Measurements from ENCODE around the gene BHLHE41.

BHLHE41 gene

DNA sequence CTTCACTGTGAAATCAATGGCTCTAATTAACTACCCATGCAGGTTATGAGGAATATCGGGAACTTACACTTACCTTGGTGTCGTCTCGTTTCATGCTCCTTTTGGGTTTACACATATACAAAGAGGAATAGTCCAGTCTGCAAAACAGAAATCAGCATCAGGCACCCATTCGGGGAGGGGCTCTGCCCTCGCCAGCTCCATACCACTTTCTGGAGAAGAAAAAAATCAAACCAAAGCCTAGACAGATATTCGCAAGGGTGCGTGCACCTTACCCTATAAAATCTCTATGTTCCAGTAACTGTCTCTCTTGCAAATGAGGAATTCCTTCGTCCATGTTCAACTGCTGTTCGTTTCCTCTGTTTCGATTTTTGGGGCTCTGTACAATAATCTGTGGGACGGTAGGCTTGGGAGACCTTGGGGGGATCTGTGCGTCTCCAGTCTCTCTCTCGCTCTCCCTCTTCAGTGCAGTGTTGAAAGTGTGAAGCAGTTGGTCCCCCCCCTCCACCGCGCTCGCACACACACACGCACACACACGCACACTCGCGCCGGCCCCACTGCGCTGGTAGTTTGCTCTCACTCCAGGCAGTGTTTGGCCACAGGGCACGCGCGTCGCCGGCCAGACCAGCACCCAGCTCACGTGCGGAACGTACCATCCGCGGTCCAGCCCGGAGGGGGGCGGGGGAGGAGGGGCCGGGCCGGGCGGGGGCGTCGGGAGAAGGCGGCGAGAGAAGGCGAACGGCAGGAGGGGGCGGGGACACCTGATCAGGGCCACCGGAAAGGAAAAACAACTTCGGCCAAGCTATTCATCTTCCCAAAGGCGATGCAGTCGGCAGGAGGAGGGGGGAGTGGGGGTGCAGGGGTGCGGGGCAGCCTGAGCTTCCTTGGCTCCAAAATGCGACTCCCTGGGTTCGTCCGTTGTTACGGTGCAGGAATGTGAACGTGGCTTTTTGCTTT is at the start of gene BHLHE41:
Gene BHLHE41 (minus strand): TSS at position 592 of the 954 bp plus-strand sequence. CDS start 258 bp downstream, at position 334.
- DNase-seq (ENCODE audit: low spot score): peak; percentile 29

DNA sequence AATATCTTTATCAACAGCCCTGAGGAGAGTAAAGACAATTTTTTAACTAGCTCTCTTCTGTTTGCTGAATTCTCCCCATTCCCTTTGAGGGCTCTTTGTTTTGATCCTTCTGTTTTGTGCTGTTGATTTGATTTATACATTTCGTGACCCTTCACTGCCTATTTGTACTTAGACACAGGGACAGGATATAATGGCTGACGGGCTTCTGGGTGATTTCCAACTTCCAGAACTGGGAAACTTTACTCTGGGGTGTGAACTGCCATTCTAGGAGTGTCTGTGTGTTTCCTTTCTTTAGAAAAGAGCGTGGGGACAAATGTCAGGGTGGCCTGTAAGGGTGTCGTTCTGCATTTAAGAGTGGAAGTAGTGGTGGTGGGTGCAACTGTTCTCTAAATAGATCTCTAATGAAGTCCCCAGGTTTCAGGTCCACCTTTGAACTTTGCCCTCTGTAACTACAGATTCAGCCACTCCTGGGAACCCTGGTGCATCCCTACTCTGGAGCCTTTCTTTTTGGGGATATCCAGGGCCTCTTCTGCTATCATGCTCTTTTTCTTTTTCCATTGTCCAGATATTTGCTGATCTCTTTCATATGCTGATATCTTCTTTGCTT is 48.2 kb upstream of the BHLHE41 start:
- DNase-seq (ENCODE audit: low spot score): no peak

DNA sequence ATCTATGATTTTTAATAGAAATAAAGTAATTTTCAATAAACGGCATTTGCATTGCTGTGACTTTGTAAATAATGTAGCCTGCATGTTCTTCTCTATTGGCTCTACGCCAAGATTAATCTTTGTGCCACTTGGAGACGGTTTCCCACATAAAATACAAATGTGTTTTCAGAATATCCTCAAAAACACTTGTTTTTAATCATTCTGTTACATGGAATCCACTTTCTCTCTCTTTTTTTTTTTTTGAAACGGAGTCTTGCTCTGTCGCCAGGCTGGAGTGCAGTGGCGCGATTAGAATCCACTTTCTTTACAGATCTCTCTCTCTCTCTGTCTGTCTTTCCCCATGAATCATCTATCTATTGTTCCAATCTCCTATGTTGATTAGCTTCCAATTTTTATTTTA is 47.7 kb upstream of the BHLHE41 start:
- DNase-seq (ENCODE audit: low spot score): no peak

DNA sequence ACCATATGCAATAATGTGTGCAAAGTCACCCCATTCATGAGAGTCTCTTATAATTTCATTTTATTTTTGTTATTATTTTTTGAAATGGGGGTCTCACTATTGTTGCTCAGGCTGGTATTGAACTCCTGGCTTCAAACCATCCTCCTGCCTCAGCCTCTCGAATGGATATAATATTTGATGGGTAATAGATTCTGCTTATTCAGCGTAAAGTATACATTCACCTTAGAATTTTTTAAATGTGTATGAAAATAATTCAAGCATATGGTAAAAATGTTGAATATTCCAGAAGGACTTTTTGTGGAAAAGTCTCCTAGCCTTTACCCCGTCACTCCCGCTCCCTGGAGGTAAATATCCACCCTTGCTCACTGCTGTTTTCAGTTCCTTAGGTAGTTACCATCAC is 47.2 kb upstream of the BHLHE41 start:
- DNase-seq (ENCODE audit: low spot score): no peak

DNA sequence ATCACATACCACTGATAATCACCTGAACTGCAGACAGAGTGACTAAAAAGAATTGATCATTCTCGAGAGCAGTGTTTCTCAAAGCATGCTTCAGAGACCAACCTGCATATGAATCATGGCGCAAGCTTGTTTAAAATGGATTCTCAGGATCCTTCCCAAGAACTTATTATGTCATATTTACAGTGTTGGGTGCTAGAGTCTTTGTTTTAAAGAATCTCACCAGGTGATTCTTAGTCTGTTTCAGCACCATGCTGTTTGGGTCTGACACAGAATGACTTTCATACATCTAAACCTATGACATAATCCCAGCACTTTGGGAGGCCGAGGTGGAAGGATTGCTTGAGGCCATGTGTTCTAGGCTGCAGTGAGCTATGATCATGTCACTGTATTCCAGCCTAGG is 39.3 kb upstream of the BHLHE41 start:
- DNase-seq (ENCODE audit: low spot score): no peak

DNA sequence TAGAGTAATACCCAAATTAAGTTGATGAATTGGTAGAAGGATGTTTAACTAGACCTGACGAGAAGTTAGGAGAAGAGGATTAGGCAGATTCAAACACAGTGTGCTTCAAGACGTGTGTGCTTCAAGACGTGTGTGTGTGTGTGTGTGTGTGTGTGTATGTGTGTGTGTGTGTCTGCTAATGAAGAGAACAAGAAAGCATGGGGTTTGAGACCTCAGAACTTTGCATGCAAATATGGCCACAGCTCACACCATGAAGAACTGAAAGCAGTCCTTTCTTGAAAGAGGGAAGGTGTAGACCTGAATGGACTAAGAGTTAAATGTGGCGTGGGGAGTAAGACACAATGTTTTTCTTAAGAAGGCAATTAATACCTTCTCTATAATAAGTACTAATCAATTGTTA is 38.1 kb upstream of the BHLHE41 start:
- DNase-seq (ENCODE audit: low spot score): no peak

DNA sequence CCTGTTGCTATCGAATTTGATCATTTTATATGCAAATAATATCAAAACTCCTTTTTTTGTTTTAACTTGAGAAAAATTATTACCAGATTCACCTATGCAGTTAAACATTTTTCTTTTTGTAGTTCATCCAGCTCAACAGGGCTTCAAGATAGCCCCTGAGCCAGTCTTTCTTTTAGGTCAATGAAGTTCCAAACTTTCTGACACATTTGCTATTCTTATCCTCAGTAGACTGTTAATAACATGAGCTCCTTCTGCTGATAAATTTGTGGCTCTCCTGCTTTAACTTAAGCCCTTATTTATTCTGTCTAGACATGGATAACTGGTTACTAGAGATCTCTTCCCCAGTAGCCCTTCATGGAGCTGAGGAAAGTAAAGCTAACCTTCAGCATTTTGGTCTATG is 37.3 kb upstream of the BHLHE41 start:
- DNase-seq (ENCODE audit: low spot score): no peak

DNA sequence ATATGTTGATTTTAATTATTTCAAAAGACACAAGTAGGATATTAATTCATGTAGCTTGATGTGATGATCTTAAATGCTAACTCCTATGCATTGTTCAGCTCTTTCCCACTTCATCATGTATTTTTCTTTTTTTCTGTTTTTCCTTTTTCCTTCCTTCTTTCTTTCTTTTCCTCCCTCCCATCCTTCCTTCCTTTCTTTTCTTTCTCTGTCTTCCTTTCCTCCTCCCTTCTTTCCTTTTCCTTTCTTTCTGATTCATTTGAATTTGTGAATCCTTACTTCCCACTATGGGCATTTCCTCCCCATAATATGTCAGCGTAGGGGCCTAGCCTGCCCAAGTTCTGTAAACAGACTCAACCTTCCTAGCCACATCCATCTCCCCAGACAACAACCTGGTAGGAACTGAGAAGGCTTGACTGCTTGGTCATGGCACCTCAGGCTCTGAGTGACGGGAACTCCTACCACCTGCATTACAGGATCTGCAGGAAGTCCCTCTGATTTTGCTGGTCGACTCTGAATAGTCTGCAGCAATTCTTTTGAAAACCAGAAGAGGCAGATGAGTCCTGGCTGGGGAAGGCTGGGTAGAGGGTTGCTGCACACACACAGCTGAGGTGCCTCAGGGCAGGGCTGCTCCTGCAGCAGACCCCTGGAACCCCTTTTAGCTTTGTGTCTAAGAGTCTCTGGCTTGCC is 33.4 kb upstream of the BHLHE41 start:
- peak; percentile 41 for DNase-seq (ENCODE audit: low spot score)

DNA sequence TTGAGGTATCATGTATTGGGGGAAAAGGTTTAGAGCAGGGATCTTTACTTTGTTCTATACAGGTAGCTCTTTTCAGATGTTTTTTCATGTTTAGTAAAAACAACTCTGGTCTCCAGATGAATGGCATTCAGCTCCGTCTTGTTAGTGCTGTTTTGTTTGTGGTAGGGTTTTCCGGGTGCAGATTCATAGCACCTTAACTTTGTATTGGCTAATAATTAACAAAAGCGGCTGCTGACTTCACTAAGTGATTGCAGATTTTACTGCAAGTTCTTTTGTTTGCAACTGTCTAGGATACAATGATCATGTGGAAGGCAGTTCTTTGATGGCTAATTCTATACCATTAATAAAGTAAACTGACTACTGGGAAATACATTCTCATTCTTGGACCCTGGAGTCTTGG is 32.2 kb upstream of the BHLHE41 start:
- no peak for DNase-seq (ENCODE audit: low spot score)

DNA sequence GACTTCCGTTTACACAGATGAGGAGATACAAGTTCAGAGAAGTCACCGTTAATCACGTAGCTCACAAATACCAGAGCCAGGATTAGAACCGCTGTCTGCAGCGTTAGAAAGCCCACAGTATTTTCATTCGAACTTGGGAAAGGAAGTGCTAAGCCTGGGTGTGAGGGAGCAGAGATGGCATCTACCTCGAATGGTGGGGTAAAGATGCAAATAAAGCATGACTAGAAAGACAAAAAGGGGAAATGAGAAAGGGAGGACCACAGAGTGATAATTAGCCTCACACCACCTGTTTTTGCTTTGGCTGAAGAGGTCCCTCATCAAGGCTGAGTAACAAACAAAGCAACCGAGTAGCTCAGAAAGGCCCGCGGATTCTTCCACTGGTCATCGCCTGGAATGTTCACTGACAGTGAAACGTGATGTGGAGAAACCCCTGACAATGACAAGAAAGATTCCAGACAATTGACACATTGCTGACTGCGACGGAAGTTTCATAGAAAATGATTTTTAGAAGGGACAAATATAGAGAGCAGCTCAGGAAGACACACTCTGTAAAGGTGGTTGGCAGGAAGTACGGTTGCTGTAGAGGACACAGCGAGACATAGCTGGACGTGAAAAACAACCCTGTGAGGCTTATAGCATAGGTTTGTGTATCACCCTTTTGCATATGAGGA is 31.5 kb upstream of the BHLHE41 start:
- DNase-seq (ENCODE audit: low spot score): peak; percentile 80

DNA sequence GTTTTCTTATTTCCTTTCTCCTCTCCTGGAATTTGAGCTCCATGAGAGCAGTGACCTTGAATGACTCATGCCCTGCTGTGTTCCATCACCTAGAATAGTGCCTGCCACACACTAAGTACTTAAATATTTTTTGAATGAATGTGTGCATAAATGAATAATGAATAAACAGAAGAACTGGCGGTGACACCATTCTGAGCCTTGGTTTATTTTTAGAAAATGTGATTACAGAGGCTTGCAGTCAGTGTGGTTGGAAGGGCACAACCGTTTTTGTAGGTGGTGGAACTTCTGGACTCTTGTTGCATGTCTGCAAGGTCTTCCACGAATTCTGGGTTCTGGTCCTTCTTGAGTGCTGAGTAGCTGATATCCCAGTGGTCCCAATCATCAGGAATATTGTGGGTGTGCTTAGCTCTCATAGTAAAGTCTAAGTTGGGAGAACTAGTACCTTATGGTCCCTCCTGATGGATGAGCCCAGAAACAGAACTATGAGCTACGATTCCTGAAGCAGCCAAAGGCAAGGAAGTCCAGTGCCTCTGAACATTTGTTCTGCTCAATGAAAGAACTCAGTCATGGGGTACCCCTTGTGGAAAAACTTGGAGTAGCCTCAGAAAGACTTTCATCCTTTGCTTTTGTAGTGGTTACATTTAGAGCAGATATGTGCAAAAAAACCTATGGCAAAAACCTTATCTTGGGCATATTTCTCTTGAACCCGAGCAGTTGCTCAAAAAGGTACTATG is 28.8 kb upstream of the BHLHE41 start:
- DNase-seq (ENCODE audit: low spot score): no peak

DNA sequence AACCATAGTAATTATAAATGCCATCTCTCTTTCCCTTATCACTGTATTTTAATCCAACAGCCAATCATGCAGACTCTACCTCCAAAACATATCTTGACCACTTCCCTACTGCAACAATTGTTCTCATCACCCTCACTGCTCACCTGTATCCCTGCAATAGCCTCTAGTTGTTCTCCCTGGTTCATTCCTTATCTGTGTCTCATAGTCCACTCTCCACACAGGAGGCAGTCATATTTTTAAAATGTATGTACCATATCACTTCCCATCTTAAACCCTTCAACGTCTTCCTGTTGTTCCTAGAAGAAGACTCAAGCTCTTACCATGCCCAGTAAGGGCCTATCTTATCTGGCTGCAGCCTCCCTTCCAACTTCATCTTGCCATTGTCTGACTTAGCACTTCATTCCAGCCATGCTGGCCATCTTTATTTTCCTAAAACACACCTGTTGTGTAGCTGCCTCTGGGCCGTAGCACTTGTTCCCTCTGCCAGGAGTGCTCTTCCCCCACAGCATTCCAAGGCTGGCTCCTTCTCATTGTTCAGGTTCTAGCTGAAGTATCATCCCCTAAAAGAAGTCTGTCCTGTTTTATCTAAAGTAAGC is 27.8 kb upstream of the BHLHE41 start:
- no peak for DNase-seq (ENCODE audit: low spot score)

DNA sequence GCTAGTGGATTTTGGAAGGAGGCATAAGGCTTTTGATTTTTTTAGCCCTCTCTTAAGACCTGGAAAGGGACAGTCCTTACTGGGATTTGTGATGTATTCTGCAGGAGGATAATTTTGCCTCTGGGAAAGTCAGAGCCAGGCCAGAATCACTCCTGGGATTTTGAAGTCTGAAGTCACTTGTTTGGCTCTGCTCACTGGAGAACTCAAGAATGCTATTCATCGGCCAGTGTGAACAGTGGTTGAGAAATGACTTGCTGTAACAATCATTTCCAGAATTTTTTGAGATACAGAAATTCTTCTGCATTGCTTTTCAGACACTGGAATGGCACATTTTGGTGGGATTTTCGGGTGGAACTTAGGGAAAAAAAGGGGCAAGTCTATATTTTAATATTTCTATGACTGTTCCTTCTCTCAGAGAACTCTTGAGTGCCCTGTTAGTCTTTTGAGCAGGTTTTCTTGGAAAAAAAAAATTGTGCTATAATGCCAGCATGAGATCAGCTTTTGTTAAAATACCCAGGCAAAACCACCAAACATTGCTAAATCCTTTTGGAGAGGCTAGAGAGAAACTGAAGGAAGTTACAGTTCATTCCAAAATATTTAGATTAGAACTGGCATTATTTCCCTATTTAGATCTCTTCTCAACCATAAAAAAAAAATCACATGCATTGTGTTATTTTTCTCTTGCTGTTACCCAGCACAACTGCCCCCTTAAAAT is 26.1 kb upstream of the BHLHE41 start:
- DNase-seq (ENCODE audit: low spot score): no peak

DNA sequence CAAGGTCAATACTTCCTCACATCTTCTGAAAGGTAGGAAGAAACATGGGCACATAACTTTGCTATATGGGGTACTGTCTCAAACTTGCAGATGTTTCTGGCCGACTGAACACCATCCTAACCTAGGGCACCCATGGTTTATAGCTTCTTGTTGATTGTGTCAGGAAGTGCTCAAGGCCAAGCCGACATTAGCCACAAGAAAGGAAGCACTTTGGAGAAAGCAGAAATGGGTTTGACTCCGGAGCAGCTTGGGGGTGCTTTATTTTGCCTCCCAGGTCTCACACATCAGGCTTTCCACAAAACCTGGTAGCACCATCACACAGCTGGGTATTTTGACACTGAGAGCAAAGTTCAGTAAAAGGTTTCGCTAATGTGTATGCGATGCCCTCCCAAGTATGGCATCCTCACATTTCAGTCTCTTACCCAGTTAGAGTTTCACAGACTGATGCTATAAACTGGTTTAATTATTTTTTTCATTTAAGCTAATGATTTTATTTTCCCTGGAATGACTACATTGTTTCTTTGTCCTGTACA is 25.2 kb upstream of the BHLHE41 start:
- no peak for DNase-seq (ENCODE audit: low spot score)

DNA sequence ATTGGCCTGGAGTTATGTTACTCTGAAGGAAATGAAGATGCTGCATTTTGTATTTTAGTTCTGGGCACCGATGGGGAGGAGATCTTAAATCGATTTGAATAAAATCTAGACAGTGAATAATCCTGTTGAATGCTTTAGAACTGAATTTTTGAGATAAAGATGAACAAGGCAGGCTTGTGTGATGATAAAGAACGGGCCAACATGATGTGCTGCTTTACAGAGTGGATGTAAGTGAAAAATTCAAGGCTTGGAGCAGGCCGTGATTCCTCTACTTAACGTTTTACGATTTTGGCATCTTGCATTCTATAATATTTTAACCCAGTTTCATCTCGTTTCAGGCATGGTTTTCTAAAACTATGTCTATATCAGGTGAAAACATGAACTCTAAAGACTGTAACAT is 23.5 kb upstream of the BHLHE41 start:
- no peak for DNase-seq (ENCODE audit: low spot score)

DNA sequence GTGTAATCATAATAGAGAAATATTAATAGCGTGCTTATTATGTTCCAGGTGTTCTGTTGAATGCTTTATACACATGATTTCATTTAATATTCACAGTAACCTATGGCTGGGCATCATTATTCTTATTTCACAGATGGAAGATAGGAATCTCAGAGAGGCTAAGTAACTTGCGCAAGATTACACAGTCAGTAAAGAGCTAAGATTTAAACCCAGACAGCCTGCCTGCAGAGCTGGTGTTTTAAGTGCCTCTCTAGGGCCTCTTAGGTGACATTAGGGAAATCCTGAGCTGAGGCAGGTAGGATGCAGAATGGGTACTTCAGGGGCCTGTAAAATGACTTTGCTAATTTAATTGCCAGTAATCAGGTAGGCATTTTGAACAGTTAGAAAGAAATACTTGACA is 18.5 kb upstream of the BHLHE41 start:
- DNase-seq (ENCODE audit: low spot score): no peak

DNA sequence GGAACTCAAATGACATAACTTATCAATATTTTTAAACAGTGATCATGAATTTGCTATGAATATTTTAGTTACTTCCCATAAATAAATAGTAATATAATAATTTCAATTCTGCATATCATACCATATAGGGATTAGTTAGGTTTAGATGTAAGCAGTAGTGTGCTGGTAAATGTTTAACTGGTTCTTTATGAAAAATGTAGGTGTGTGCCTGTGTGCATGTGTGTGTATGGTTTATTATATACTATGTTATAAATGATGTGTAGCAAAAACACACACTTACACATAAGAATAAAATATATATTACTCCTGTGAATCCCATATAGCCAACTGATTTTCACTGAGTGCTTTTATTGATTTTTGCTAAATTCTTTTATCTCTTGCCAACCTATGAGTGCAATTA is 14.0 kb upstream of the BHLHE41 start:
- no peak for DNase-seq (ENCODE audit: low spot score)

DNA sequence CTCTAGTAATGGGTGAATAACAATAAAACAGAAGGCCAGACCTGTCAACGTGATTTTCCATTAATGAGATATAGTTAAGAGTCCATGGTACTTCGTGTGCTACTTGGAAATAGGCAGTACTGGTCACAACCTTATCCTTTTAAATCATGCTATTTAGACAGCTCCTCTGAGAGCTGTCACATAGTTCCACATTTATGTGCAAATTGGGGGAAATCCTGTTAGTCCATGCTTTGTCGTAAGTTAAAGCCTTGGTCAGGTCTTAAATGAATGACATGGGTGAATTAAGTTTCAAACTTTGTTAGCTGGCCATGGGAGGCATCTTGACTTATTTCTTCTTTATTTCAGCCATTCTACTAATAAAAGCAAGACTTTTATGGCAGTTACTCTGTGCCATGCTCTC is 11.9 kb upstream of the BHLHE41 start:
- no peak for DNase-seq (ENCODE audit: low spot score)

DNA sequence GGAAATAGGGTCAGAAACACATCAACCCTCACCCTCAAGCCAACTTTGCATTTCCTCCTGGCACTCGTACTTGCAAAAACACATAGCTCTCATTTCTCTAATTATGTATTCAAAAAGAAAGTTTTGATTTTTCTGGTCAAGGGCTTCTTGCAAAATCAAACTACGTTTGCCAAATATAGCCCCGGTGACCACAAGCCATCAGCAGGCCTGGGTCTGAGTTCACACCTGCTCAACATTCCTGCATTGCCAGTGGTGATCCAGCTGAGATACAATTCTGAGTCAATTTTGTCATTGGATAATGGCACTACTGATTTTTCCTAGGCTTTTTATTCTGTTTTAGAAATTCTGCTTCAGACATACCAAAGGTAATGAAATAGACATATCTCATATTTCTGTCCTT is 10.7 kb upstream of the BHLHE41 start:
- no peak for DNase-seq (ENCODE audit: low spot score)

DNA sequence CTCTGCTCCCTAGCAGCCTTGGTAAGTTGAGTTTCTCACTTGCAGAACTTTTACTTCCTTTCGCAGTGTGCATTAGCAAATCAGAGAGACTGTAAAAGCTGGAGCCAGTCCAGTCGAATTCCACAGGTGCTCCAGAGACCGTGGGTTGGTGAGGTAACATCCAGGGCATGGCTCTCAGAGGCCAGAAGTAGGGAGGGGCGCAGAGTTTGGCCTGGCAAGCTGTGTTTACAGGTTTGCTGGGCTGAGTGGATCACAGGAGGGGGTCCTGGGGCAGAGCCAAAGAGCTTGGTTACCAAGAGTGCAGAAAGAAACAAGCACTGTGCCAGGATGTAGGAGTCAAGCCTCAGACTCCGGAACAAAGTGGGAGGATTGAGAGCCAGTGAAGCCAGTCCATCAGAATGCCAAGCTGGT is 10.2 kb upstream of the BHLHE41 start:
- DNase-seq (ENCODE audit: low spot score): no peak
